Endothelial cell of umbilical vein (primary cell): Measurements from ENCODE around the gene KIAA1671. TPM values are rescaled to one million over a fixed set of nuclear protein-coding genes. Genes with fewer than 3 reads are reported as not detected.

Source experiments
- BruUV-seq: library from RNA; stranded (reverse); fragments of 400-500 nt; replicated peaks from 2 replicates; lab custom pipeline; 2021; lab: Mats Ljungman, UMichigan
- CTCF ChIA-PET: fragments of 300-600, 350-600 bp; sonication (Branson Sonifier 250); formaldehyde crosslinking; loops from one replicate; lab custom pipeline; 2021; ENCODE audit warnings: antibody characterized with exemption, inconsistent platforms; lab: Charles Lee
- POLR2A ChIA-PET: fragments of 300-600, 350-600 bp; sonication (Branson Sonifier 250); formaldehyde crosslinking; loops from one replicate; lab custom pipeline; 2021; ENCODE audit warnings: antibody characterized with exemption, inconsistent platforms; lab: Charles Lee
- DNase-seq: peaks from one replicate; pipeline ENCODE4 v3.0.0-alpha.2; 2011; ENCODE audit warnings: low read depth, low spot score
- FAIRE-seq: peaks from 2 replicates; lab custom pipeline; 2011; peaks lifted over from hg19 to GRCh38; lab: Jason Lieb, UNC
- H2AFZ ChIP-seq: 2 replicates; pipeline ENCODE4 v1.6.0; 2012; ENCODE audit warnings: low read depth, low read length, control low read depth, inconsistent platforms
- H3K27ac ChIP-seq: 2 replicates; pipeline ENCODE4 v1.5.1; 2011; ENCODE audit warnings: low read depth, mild to moderate bottlenecking, control low read depth, low read length, moderate library complexity; ENCODE audit not compliant: insufficient read depth
- H3K27me3 ChIP-seq, 2 experiments: 2 replicates each; pipeline versions ENCODE4 v1.6.0 to v1.6.1; 2011; ENCODE audit warnings: low read length in 2 of 2, mixed read lengths in 1 of 2; ENCODE audit not compliant: control insufficient read depth in 2 of 2, insufficient read depth in 2 of 2
- H3K36me3 ChIP-seq, 2 experiments: 2 replicates in 1 of 2; 3 replicates in 1 of 2; pipeline ENCODE4 v1.5.1; 2011; ENCODE audit warnings: low read length in 2 of 2, mild to moderate bottlenecking in 1 of 2, moderate library complexity in 1 of 2; ENCODE audit not compliant: control insufficient read depth in 2 of 2, insufficient read depth in 2 of 2; ENCODE audit errors: extremely low read depth in 1 of 2
- H3K4me1 ChIP-seq: 3 replicates; pipeline ENCODE4 v1.5.1; 2011; ENCODE audit warnings: mild to moderate bottlenecking, low read length; ENCODE audit not compliant: control insufficient read depth, insufficient read depth; ENCODE audit errors: extremely low read depth
- H3K4me2 ChIP-seq: 2 replicates; pipeline ENCODE4 v1.6.1; 2011; ENCODE audit warnings: low read length, control low read depth, mixed read lengths; ENCODE audit not compliant: insufficient read depth
- H3K4me3 ChIP-seq, 3 experiments: fragments of 200-600 bp in 1 of 3; sonication (generic), shearing (Covaris generic) in 1 of 3; replicated peaks in 1 of 3; 2 replicates each; pipeline ENCODE4 v1.5.1; 2011 to 2016; ENCODE audit warnings: control low read depth in 3 of 3, low read length in 3 of 3, mild to moderate bottlenecking in 2 of 3, inconsistent platforms in 1 of 3, low read depth in 1 of 3, moderate library complexity in 1 of 3; ENCODE audit not compliant: insufficient read depth in 1 of 3
- H3K79me2 ChIP-seq: 2 replicates; pipeline ENCODE4 v1.6.0; 2012; ENCODE audit warnings: low read length, inconsistent platforms; ENCODE audit not compliant: control insufficient read depth, insufficient read depth
- H3K9ac ChIP-seq: replicated peaks from 2 replicates; pipeline ENCODE3; 2011; ENCODE audit warnings: low read length, control low read depth; ENCODE audit not compliant: insufficient read depth; ENCODE audit errors: extremely low read depth
- H3K9me1 ChIP-seq: replicated peaks from 3 replicates; pipeline ENCODE4 v1.6.0; 2011; ENCODE audit warnings: mild to moderate bottlenecking, low read length; ENCODE audit not compliant: control insufficient read depth, insufficient read depth; ENCODE audit errors: extremely low read depth
- H3K9me3 ChIP-seq: replicated peaks from 2 replicates; pipeline ENCODE4 v1.5.1; 2012; ENCODE audit warnings: low read length, inconsistent platforms; ENCODE audit not compliant: control insufficient read depth, insufficient read depth
- H4K20me1 ChIP-seq: replicated peaks from 2 replicates; pipeline ENCODE3; 2011; ENCODE audit warnings: mild to moderate bottlenecking, low read length; ENCODE audit not compliant: control insufficient read depth, insufficient read depth; ENCODE audit errors: extremely low read depth
- CTCF ChIP-seq, 2 donors: IDR thresholded peaks; 1 replicate in 1 of 2; 2 replicates in 1 of 2; pipeline ENCODE4 v1.5.1; 2011; ENCODE audit warnings: low read length in 2 of 2, mild to moderate bottlenecking in 2 of 2, moderate library complexity in 2 of 2, control low read depth in 1 of 2, inconsistent platforms in 1 of 2, low read depth in 1 of 2; ENCODE audit not compliant: insufficient read depth in 1 of 2; ENCODE audit errors: extremely low read depth in 1 of 2
- EZH2 ChIP-seq: IDR thresholded peaks from 2 replicates; pipeline ENCODE4 v1.6.1; 2012; ENCODE audit warnings: borderline replicate concordance, low read depth, mild to moderate bottlenecking, moderate library complexity, low read length, inconsistent platforms; ENCODE audit not compliant: severe bottlenecking
- FOS ChIP-seq: IDR thresholded peaks from 2 replicates; pipeline ENCODE4 v1.6.1; 2011; ENCODE audit warnings: mild to moderate bottlenecking, low read length, moderate library complexity, borderline replicate concordance; ENCODE audit not compliant: insufficient read depth
- GATA2 ChIP-seq: IDR thresholded peaks from 2 replicates; pipeline ENCODE4 v1.7.0; 2011; ENCODE audit warnings: low read depth, mild to moderate bottlenecking, moderate library complexity, mixed read lengths, low read length; ENCODE audit not compliant: insufficient read length, insufficient read depth
- JUN ChIP-seq: IDR thresholded peaks from 2 replicates; pipeline ENCODE4 v1.6.1; 2011; ENCODE audit warnings: borderline replicate concordance, low read depth; ENCODE audit not compliant: insufficient read length, insufficient read depth
- MAX ChIP-seq: IDR thresholded peaks from 2 replicates; pipeline ENCODE4 v1.6.1; 2011; ENCODE audit not compliant: insufficient read depth, insufficient read length
- MYC ChIP-seq: IDR thresholded peaks from one replicate; pipeline ENCODE4 v1.6.1; 2011; ENCODE audit warnings: mild to moderate bottlenecking, low read depth, low read length
- POLR2A ChIP-seq: IDR thresholded peaks from 2 replicates; pipeline ENCODE4 v1.6.1; 2012; ENCODE audit warnings: low read depth, mild to moderate bottlenecking, control low read depth, low read length
- POLR2AphosphoS5 ChIP-seq: IDR thresholded peaks from 2 replicates; pipeline ENCODE4 v1.6.1; 2012; ENCODE audit warnings: low read depth, mild to moderate bottlenecking, control low read depth, low read length, moderate library complexity; ENCODE audit not compliant: insufficient read depth
- dilution Hi-C: fragments of 300-500 bp; cut with MboI; formaldehyde crosslinking; loops from one replicate; pipeline ENCODE4 v1.15.0; 2019; ENCODE audit warnings: low sequenced_read_pairs; ENCODE audit not compliant: extremely low pct_ligation_motif_present
- intact Hi-C: fragments of 100-400 bp; cut with micrococcal nuclease; formaldehyde crosslinking; loops from one replicate; pipeline ENCODE4 v1.10.0; 2022
- polyA plus RNA-seq, 4 experiments: library from polyadenylated mRNA; depleted of rRNA in 3 of 4; stranded (reverse) in 3 of 4; unstranded in 1 of 4; fragments of >200 nt; gene quantifications; 2 replicates each; pipeline versions ENCODE4 v1.2.1 to v1.2.3, GENCODE V29; 2011 to 2012; ENCODE audit warnings: missing spikeins in 1 of 4
- total RNA-seq: library from RNA; stranded (reverse); gene quantifications from 2 replicates; pipeline ENCODE4 v1.2.3, GENCODE V29; 2021

Gene KIAA1671
- total and polyA plus RNA-seq, 2 donors (not counting 3 experiments of a cell fraction or from before 2014, with no cell fraction given) = 23.1 to 85.1 TPM

- Histone ChIP-seq H3K4me1 (peaks cover 23% of the 10 kb centered on the region), H3K36me3 (no peaks in the 10 kb centered on the region), H4K20me1 (no peaks in the 10 kb centered on the region), H3K9ac (no peak overlapping the region), H3K27ac (peak overlapping the region; percentile 33), H3K4me2 (no peak overlapping the region), H2AFZ (no peak overlapping the region), H3K4me3 (no peak overlapping the region), H3K27me3 (no peaks in the 10 kb centered on the region), H3K79me2 (no peaks in the 10 kb centered on the region), H3K9me1 (no peaks in the 10 kb centered on the region), H3K9me3 (no peaks in the 10 kb centered on the region)
- dilution Hi-C loops = no loop called here
- FAIRE-seq = peak; percentile 80
- no peak for TF ChIP-seq EZH2
- no peak for TF ChIP-seq CTCF (IDR thresholded peaks at IDR 0.05; ENCODE audit: extremely low read depth in 1 of 2, insufficient read depth in 1 of 2, low read depth in 1 of 2, low read length in 2 of 2)
- TF ChIP-seq MAX = no peak
- peak; percentile 89 for DNase-seq
- POLR2A ChIA-PET = no interaction called here
- no TSS peak for BruUV-seq
- intact Hi-C loops = no loop called here
- CTCF ChIA-PET = interaction anchor here (1.9 kb wide), 1 partner anchor 36 kb away, joined by 5 read pairs; no protein-coding TSS in a partner anchor
Observed at GRCh38 chr22:25146307-25146706, 193.8 kb downstream of the KIAA1671 start.

GRCh38 chr22:25146906-25147641 is 194.6 kb downstream of the KIAA1671 start:
- CTCF ChIA-PET = interaction anchor here (1.9 kb wide), 1 partner anchor 36 kb away, joined by 5 read pairs; no protein-coding TSS in a partner anchor
- DNase-seq (no peak), FAIRE-seq (no peak)
- intact Hi-C loops (no loop called here), dilution Hi-C loops (no loop called here)
- H3K27me3 ChIP-seq = no peaks in the 10 kb centered on the region
- H3K9me1 ChIP-seq = no peaks in the 10 kb centered on the region
- H2AFZ ChIP-seq = no peak overlapping the region
- peak overlapping the region; percentile 33 for H3K27ac ChIP-seq
- H3K79me2 ChIP-seq = no peaks in the 10 kb centered on the region
- no peaks in the 10 kb centered on the region for H3K36me3 ChIP-seq
- POLR2A ChIA-PET = no interaction called here
- no peak overlapping the region for H3K9ac ChIP-seq
- peaks cover 23% of the 10 kb centered on the region for H3K4me1 ChIP-seq
- no TSS peak for BruUV-seq
- TF ChIP-seq EZH2 (no peak), POLR2AphosphoS5 (no peak), FOS (no peak), CTCF (IDR thresholded peaks at IDR 0.05; ENCODE audit: extremely low read depth in 1 of 2, insufficient read depth in 1 of 2, low read depth in 1 of 2, low read length in 2 of 2) (no peak), MAX (no peak), MYC (no peak), POLR2A (no peak), JUN (no peak), GATA2 (no peak)
- no peak overlapping the region for H3K4me3 ChIP-seq
- no peak overlapping the region for H3K4me2 ChIP-seq
- no peaks in the 10 kb centered on the region for H3K9me3 ChIP-seq
- H4K20me1 ChIP-seq = no peaks in the 10 kb centered on the region
